ENCODE results near the gene APP.

The APP gene

GRCh38 chr21:26177746-26178426, 7.3 kb upstream of the APP start (continued):
- TF ChIP-seq ZNF148 (tag by site-specific recombination; IDR thresholded peaks at IDR 0.05; ENCODE audit: borderline replicate concordance) (no peak), ZBTB1 (tag by site-specific recombination; IDR thresholded peaks at IDR 0.05) (no peak), BCL6B (tag by site-specific recombination; IDR thresholded peaks at IDR 0.05) (no peak)

- Histone ChIP-seq H3K9me3 (ENCODE audit: control insufficient read depth, insufficient read depth, low read depth, low read length) (no peaks in the 10 kb centered on the region), H3K4me1 (ENCODE audit: control insufficient read depth, insufficient read depth, low read length) (no peaks in the 10 kb centered on the region), H3K4me3 (ENCODE audit: low read depth, low read length) (no peak overlapping the region), H3K27ac (ENCODE audit: extremely low read depth, low read depth, low read length) (no peak overlapping the region), H3K36me3 (ENCODE audit: control insufficient read depth in 2 of 2, insufficient read depth in 1 of 2, low read length in 2 of 2) (no peaks in the 10 kb centered on the region)
- TF ChIP-seq KLF1 (tag by site-specific recombination; IDR thresholded peaks at IDR 0.05) (peak; percentile 68), ZNF133 (tag by site-specific recombination; IDR thresholded peaks at IDR 0.05) (no peak), PRDM10 (tag by site-specific recombination; IDR thresholded peaks at IDR 0.05) (no peak), ZNF580 (tag by site-specific recombination; IDR thresholded peaks at IDR 0.05) (no peak), KLF8 (tag by site-specific recombination; IDR thresholded peaks at IDR 0.05) (no peak), ZBTB21 (tag by site-specific recombination; IDR thresholded peaks at IDR 0.05) (no peak), ZNF23 (tag by site-specific recombination; IDR thresholded peaks at IDR 0.05; ENCODE audit: borderline replicate concordance) (no peak), ZNF266 (tag by site-specific recombination; IDR thresholded peaks at IDR 0.05; ENCODE audit: low read depth) (no peak)
- POLR2A ChIA-PET = no interaction called here
- CTCF ChIA-PET = interaction anchor here (0.6 to 0.9 kb wide), 2 partner anchors 92 to 276 kb away, joined by 3 read pairs; no protein-coding TSS in a partner anchor
These were observed 6.6 kb upstream of the APP start for GRCh38 chr21:26177187-26177586.

- no peaks in the 10 kb centered on the region for H3K9me3 ChIP-seq (ENCODE audit: control insufficient read depth, insufficient read depth, low read depth, low read length)
- H3K27ac ChIP-seq (ENCODE audit: extremely low read depth, low read depth, low read length) = peak overlapping the region; percentile 93; the same call in 1 of the 2 replicates
- H3K4me3 ChIP-seq (ENCODE audit: low read depth, low read length) = peak overlapping the region; percentile 61
- POLR2A ChIA-PET = interaction anchor here (0.7 to 0.9 kb wide), 3 partner anchors 119 to 230 kb away, joined by 3 to 5 read pairs (median 3); no protein-coding TSS in a partner anchor
- no peaks in the 10 kb centered on the region for H3K36me3 ChIP-seq (ENCODE audit: control insufficient read depth in 2 of 2, insufficient read depth in 1 of 2, low read length in 2 of 2)
- H3K4me1 ChIP-seq (ENCODE audit: control insufficient read depth, insufficient read depth, low read length) = peaks cover 22% of the 10 kb centered on the region
- CTCF ChIA-PET = interaction anchor here (0.6 to 1.3 kb wide), 25 partner anchors 9 to 930 kb away, joined by 3 to 7 read pairs (median 3); no protein-coding TSS in a partner anchor
- TF ChIP-seq ZBTB44 (tag by site-specific recombination; IDR thresholded peaks at IDR 0.05) (no peak), OSR2 (tag by site-specific recombination; IDR thresholded peaks at IDR 0.05) (no peak), ZSCAN23 (tag by site-specific recombination; IDR thresholded peaks at IDR 0.05) (no peak), SALL2 (tag by site-specific recombination; IDR thresholded peaks at IDR 0.05; ENCODE audit: borderline replicate concordance) (no peak), ZNF571 (tag by site-specific recombination; IDR thresholded peaks at IDR 0.05) (no peak), ZNF335 (tag by site-specific recombination; conservative IDR thresholded peaks at IDR 0.05) (peak; percentile 80), ZNF843 (tag by site-specific recombination; IDR thresholded peaks at IDR 0.05) (no peak), ZNF174 (tag by site-specific recombination; IDR thresholded peaks at IDR 0.05) (no peak)
These were observed 909 bp upstream of the APP start for GRCh38 chr21:26171258-26172100.

Measured in HEK293 (cell line).